ENCODE measurements around the gene CCSER1.

DNA sequence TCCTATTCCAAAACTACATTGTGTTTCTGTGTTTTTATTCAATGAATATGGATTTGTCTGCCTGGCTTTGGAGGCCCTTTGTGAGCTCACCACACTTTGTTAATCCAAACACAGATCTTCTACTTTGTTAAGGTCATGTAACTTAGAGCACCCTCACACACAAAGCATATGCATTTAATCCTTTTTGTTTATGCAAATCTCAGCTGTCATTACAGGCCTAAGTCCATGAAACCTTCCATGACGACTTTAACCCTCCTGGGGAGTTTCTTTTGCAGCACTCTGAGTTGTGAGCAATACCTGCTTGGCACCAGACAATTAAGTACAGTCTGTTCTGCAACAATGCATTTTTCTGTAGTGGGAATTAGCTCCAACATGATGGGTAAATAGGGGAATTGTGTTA, 14.9 kb downstream of the CCSER1 start:
- TF ChIP-seq, protein P1, sequence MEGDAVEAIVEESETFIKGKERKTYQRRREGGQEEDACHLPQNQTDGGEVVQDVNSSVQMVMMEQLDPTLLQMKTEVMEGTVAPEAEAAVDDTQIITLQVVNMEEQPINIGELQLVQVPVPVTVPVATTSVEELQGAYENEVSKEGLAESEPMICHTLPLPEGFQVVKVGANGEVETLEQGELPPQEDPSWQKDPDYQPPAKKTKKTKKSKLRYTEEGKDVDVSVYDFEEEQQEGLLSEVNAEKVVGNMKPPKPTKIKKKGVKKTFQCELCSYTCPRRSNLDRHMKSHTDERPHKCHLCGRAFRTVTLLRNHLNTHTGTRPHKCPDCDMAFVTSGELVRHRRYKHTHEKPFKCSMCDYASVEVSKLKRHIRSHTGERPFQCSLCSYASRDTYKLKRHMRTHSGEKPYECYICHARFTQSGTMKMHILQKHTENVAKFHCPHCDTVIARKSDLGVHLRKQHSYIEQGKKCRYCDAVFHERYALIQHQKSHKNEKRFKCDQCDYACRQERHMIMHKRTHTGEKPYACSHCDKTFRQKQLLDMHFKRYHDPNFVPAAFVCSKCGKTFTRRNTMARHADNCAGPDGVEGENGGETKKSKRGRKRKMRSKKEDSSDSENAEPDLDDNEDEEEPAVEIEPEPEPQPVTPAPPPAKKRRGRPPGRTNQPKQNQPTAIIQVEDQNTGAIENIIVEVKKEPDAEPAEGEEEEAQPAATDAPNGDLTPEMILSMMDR (IDR thresholded peaks at IDR 0.05) = no peak
- TF ChIP-seq POLR2A (IDR thresholded peaks at IDR 0.05) = no peak
